Muscle of leg (tissue), 11 donors: ENCODE measurements around the gene MAGI1. TPM values are rescaled to one million over a fixed set of nuclear protein-coding genes. Genes with fewer than 3 reads are reported as not detected.

ENCODE experiments used
- DNase-seq: peaks from one replicate; pipeline ENCODE4 v3.0.0; 2013
- H3K27ac ChIP-seq: one replicate; pipeline ENCODE4 v1.5.1; 2013; ENCODE audit warnings: mild to moderate bottlenecking, low read length, control low read depth
- H3K27me3 ChIP-seq: one replicate; pipeline ENCODE4 v1.6.1; 2013; ENCODE audit warnings: low read length; ENCODE audit not compliant: control insufficient read depth, insufficient read depth
- H3K36me3 ChIP-seq: one replicate; pipeline ENCODE4 v1.6.1; 2013; ENCODE audit warnings: low read length; ENCODE audit not compliant: control insufficient read depth, insufficient read depth
- H3K4me1 ChIP-seq: one replicate; pipeline ENCODE4 v1.6.1; 2013; ENCODE audit warnings: low read length; ENCODE audit not compliant: control insufficient read depth, insufficient read depth
- H3K4me3 ChIP-seq: one replicate; pipeline ENCODE4 v1.5.1; 2013; ENCODE audit warnings: low read length, control low read depth
- H3K9me3 ChIP-seq: replicated peaks from 2 replicates; pipeline ENCODE4 v1.6.1; 2013; ENCODE audit warnings: low read depth, low read length; ENCODE audit not compliant: control insufficient read depth
- WGBS: methylation state at CpG from one replicate; pipeline ENCODE4 v1.1.5; 2013; ENCODE audit warnings: missing lambda C conversion rate; ENCODE audit not compliant: insufficient coverage; 5-methylcytosine and 5-hydroxymethylcytosine counted together
- polyA plus RNA-seq, 8 donors: library from polyadenylated mRNA; unstranded; fragments of 120-200 nt; gene quantifications; one replicate each; pipeline versions ENCODE4 v1.2.1 to v1.2.3, GENCODE V29; 2013; ENCODE audit warnings: inconsistent platforms in 1 of 8, low replicate concordance in 1 of 8; ENCODE audit not compliant: insufficient read length in 8 of 8, insufficient read depth in 1 of 8
- total RNA-seq: library from RNA; stranded (reverse); fragments of 120-200 nt; gene quantifications from one replicate; pipeline ENCODE4 v1.2.4, GENCODE V29; 2013

Gene MAGI1
- total and polyA plus RNA-seq, 9 donors, result 10.0 to 16.8 (median 12.0) TPM

- DNase-seq, result peak; percentile 31
- H3K4me1 ChIP-seq, result peaks cover 30% of the 10 kb centered on the region
- H3K4me3 ChIP-seq, result no peak overlapping the region
Observed at GRCh38 chr3:65485826-65486469, 552.8 kb downstream of the MAGI1 start.

DNA sequence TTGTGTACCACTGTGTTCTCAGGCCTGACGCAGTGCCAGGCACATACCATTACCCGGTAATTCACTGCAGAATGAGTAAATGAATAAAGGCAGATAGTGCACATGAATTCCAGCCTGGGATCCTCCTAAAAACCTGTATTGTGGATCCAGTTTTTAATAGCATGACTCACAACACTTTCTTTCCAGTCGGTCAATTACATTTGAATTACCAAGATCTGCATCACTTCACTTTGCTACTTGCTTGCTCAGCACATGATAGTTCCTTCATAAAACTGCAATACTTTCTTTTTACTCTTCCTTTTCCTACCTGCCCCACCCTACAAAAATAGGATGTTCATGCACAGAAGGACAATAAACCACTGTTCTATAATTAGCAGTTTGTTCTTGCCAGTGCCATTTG, 553.8 kb downstream of the MAGI1 start:
- no peak overlapping the region for H3K4me3 ChIP-seq
- no peaks in the 10 kb centered on the region for H3K36me3 ChIP-seq
- no peak overlapping the region for H3K27ac ChIP-seq
- WGBS, result no CpG with 5 or more reads among the region's 3 CpGs
- no peaks in the 10 kb centered on the region for H3K9me3 ChIP-seq
- DNase-seq, result no peak
- H3K4me1 ChIP-seq, result peaks cover 30% of the 10 kb centered on the region
- no peaks in the 10 kb centered on the region for H3K27me3 ChIP-seq

More at GRCh38 chr3:65485826-65486469, 552.8 kb downstream of the MAGI1 start:
- Histone ChIP-seq H3K36me3 (no peaks in the 10 kb centered on the region), H3K27me3 (no peaks in the 10 kb centered on the region), H3K27ac (no peak overlapping the region), H3K9me3 (no peaks in the 10 kb centered on the region)
- 40% methylated on average over 3 of the region's 3 CpGs for WGBS

DNA sequence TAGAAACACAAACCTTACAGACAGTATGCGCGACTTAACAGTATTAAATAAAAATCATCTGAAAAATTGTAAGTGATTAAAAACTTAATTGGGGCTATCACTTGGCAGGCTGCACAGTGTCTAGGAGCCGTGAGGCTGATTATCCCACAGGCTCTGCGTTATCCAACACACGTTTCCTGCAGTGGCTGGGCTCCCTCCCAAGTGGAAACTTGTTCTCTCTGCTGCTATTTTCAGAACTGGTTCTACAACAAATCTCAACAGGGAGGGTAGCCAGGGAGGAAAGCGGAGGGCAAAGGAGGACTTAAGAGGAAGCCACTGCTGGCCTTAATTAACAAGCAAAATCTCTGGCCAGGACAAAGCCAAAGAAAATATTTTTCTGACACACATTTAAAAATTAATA, 555.2 kb downstream of the MAGI1 start:
- Histone ChIP-seq H3K27ac (no peak overlapping the region), H3K4me3 (no peak overlapping the region), H3K36me3 (no peaks in the 10 kb centered on the region), H3K27me3 (no peaks in the 10 kb centered on the region), H3K4me1 (peaks cover 30% of the 10 kb centered on the region), H3K9me3 (no peaks in the 10 kb centered on the region)
- 0% methylated on average over 1 of the region's 6 CpGs for WGBS
- peak; percentile 89 for DNase-seq

GRCh38 chr3:65483011-65483410, 555.7 kb downstream of the MAGI1 start:
- Histone ChIP-seq H3K27ac (no peak overlapping the region), H3K4me1 (peaks cover 30% of the 10 kb centered on the region)

DNA sequence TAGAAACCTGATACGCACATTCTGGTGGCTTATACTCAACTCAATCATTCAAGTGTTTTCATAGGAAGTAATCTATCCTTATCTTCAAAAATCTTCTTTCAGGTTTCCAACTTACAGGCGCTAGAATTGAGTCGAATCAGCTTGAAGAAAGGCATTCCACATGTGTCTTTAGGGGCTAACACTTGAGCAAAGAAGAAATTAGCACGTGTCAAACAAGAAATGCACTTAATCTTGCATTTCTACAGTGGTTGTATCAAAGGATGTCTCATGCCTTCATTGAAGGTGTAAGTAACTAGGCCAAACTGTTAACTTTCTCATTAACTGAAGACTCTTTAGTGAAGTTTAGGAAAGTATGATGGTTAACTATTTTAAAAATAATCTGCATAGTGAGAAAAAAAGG, 557.6 kb downstream of the MAGI1 start:
- no peak for DNase-seq
- no peaks in the 10 kb centered on the region for H3K9me3 ChIP-seq
- no peaks in the 10 kb centered on the region for H3K36me3 ChIP-seq
- 80% methylated on average over 1 of the region's 4 CpGs for WGBS
- peaks cover 24% of the 10 kb centered on the region for H3K4me1 ChIP-seq
- no peak overlapping the region for H3K4me3 ChIP-seq
- no peak overlapping the region for H3K27ac ChIP-seq
- no peaks in the 10 kb centered on the region for H3K27me3 ChIP-seq

More at GRCh38 chr3:65483011-65483410, 555.7 kb downstream of the MAGI1 start:
- no peak for DNase-seq
- WGBS, result 63% methylated on average over 2 of the region's 2 CpGs
- H3K9me3 ChIP-seq, result no peaks in the 10 kb centered on the region
- H3K27me3 ChIP-seq, result no peaks in the 10 kb centered on the region
- H3K4me3 ChIP-seq, result no peak overlapping the region
- no peaks in the 10 kb centered on the region for H3K36me3 ChIP-seq

- Histone ChIP-seq H3K9me3 (no peaks in the 10 kb centered on the region), H3K4me3 (no peak overlapping the region), H3K27ac (no peak overlapping the region), H3K36me3 (no peaks in the 10 kb centered on the region), H3K4me1 (peaks cover 19% of the 10 kb centered on the region), H3K27me3 (no peaks in the 10 kb centered on the region)
- DNase-seq, result no peak
- 80% methylated on average over 1 of the region's 3 CpGs for WGBS
Observed at GRCh38 chr3:65479990-65480389, 558.7 kb downstream of the MAGI1 start.

- Histone ChIP-seq H3K4me3 (no peak overlapping the region), H3K27ac (no peak overlapping the region), H3K27me3 (no peaks in the 10 kb centered on the region), H3K36me3 (no peaks in the 10 kb centered on the region), H3K4me1 (peaks cover 9% of the 10 kb centered on the region), H3K9me3 (no peaks in the 10 kb centered on the region)
- DNase-seq, result no peak
- WGBS, result 75% methylated on average over 8 of the region's 13 CpGs
Observed at GRCh38 chr3:65478551-65479500, 559.9 kb downstream of the MAGI1 start.

- no peak overlapping the region for H3K4me3 ChIP-seq
- no peaks in the 10 kb centered on the region for H3K9me3 ChIP-seq
- no peaks in the 10 kb centered on the region for H3K4me1 ChIP-seq
- no peaks in the 10 kb centered on the region for H3K27me3 ChIP-seq
- no peak overlapping the region for H3K27ac ChIP-seq
- 57% methylated on average over 1 of the region's 3 CpGs for WGBS
- DNase-seq, result peak; percentile 27
- no peaks in the 10 kb centered on the region for H3K36me3 ChIP-seq
Observed at GRCh38 chr3:65473736-65474135, 565.0 kb downstream of the MAGI1 start.

DNA sequence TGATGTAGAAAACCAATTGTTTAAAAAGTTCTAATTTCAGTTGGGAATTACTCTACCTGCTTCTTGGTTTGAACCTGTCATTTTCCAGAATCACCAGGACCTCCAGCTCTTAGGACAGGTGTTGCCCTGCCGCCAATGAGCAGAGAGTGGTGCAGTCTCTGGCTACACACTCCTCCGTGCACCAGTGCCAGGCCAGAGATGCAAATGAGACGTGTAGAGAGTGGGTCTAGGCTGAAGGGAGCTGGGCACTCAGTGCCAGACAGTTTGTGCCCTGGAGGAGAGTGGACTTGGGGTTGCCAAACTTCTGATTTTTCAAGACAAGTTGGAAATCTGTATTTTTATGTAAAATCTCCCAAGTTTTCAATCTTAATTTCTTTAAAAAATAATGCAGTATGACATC, 566.2 kb downstream of the MAGI1 start:
- DNase-seq, result no peak
- 75% methylated on average over 2 of the region's 3 CpGs for WGBS
- H3K27me3 ChIP-seq, result no peaks in the 10 kb centered on the region
- no peaks in the 10 kb centered on the region for H3K9me3 ChIP-seq
- H3K27ac ChIP-seq, result no peak overlapping the region
- H3K36me3 ChIP-seq, result no peaks in the 10 kb centered on the region
- H3K4me3 ChIP-seq, result no peak overlapping the region
- no peaks in the 10 kb centered on the region for H3K4me1 ChIP-seq

GRCh38 chr3:65466300-65466988, 572.3 kb downstream of the MAGI1 start:
- H3K4me1 ChIP-seq, result no peaks in the 10 kb centered on the region
- H3K9me3 ChIP-seq, result no peaks in the 10 kb centered on the region
- no peak for DNase-seq
- H3K4me3 ChIP-seq, result no peak overlapping the region
- no peak overlapping the region for H3K27ac ChIP-seq
- WGBS, result 80% methylated on average over 3 of the region's 5 CpGs
- no peaks in the 10 kb centered on the region for H3K27me3 ChIP-seq
- no peaks in the 10 kb centered on the region for H3K36me3 ChIP-seq
